A549 (cell line): ENCODE results near the gene SCO2. TPM values are rescaled to one million over a fixed set of nuclear protein-coding genes. Genes with fewer than 3 reads are reported as not detected.
"Not testable (repeated sequence)": the region's sequence is repeated elsewhere in the genome, so short reads cannot be mapped to it uniquely, and the experiment has no call there.

Experiments
- ATAC-seq, 2 experiments: fragments of 200-7000 bp in 1 of 2; fragments of >200 bp in 1 of 2; cut with Nextera tagmentation in 1 of 2; cut with Tn5 transposase in 1 of 2; 3 replicates each; pipeline versions ENCODE4 v1.8.0 to v1.9.1; 2018 to 2020; ENCODE audit warnings: mild to moderate bottlenecking in 1 of 2, moderate library complexity in 1 of 2
- CTCF ChIA-PET: fragments of 300-600 bp; sonication (Branson Sonifier 250); formaldehyde crosslinking; extraction: SDS; loops from one replicate; lab custom pipeline; 2021; ENCODE audit warnings: antibody characterized with exemption, inconsistent platforms; lab: Yijun Ruan, JAX
- POLR2A ChIA-PET: fragments of 350-600 bp; formaldehyde crosslinking; extraction: SDS; loops from one replicate; lab custom pipeline; 2021; ENCODE audit warnings: antibody characterized with exemption, inconsistent platforms; lab: Yijun Ruan, JAX
- DNase-seq, 2 experiments: peaks; one replicate each; pipeline versions ENCODE4 v3.0.0 to v3.0.0-alpha.2; 2011 to 2016; ENCODE audit warnings: low read depth in 1 of 2, low spot score in 1 of 2
- FAIRE-seq: peaks from 2 replicates; lab custom pipeline; 2011; peaks lifted over from hg19 to GRCh38; lab: Jason Lieb, UNC
- H3K27ac ChIP-seq, 2 experiments: fragments of >200 bp; sonication (Bioruptor Twin); formaldehyde crosslinking; 3 replicates each; pipeline ENCODE4 v1.5.1; 2016 to 2017
- H3K4me1 ChIP-seq: fragments of >200 bp; sonication (Bioruptor Twin); formaldehyde crosslinking; 3 replicates; pipeline ENCODE4 v1.6.1; 2016
- H3K4me2 ChIP-seq: fragments of >200 bp; sonication (Bioruptor Twin); formaldehyde crosslinking; 3 replicates; pipeline ENCODE4 v1.6.1; 2016
- H3K4me3 ChIP-seq: fragments of >200 bp; sonication (Bioruptor Twin); formaldehyde crosslinking; 3 replicates; pipeline ENCODE4 v1.5.1; 2016
- H3K9me3 ChIP-seq: fragments of >200 bp; sonication (Bioruptor Twin); formaldehyde crosslinking; 3 replicates; pipeline ENCODE4 v1.6.1; 2016
- CBX2 ChIP-seq: fragments of 200-600 bp; sonication (generic); IDR thresholded peaks from 2 replicates; pipeline ENCODE4 v1.6.1; 2016; ENCODE audit warnings: low read depth, mild to moderate bottlenecking, borderline replicate concordance
- ESRRA ChIP-seq: fragments of 150-350 bp; IDR thresholded peaks from 2 replicates; pipeline ENCODE4 v1.6.1; 2014; ENCODE audit warnings: mild to moderate bottlenecking, low read length, borderline replicate concordance
- FOSB ChIP-seq: fragments of 250-450 bp; sonication (Bioruptor Pico); IDR thresholded peaks from 2 replicates; pipeline ENCODE4 v1.5.0; 2020; ENCODE audit warnings: mild to moderate bottlenecking, moderate library complexity
- FOXS1 ChIP-seq: fragments of 250-450 bp; sonication (Bioruptor Pico); IDR thresholded peaks from 2 replicates; pipeline ENCODE4 v1.5.0; 2020; ENCODE audit warnings: mild to moderate bottlenecking, moderate library complexity
- HEYL ChIP-seq: fragments of 250-450 bp; sonication (Bioruptor Pico); IDR thresholded peaks from 2 replicates; pipeline ENCODE4 v1.8.0; 2021; ENCODE audit warnings: mild to moderate bottlenecking, moderate library complexity
- HOXB13 ChIP-seq: fragments of 250-450 bp; sonication (Bioruptor Pico); IDR thresholded peaks from 2 replicates; pipeline ENCODE4 v1.5.0; 2020; ENCODE audit warnings: low read depth, mild to moderate bottlenecking, moderate library complexity
- JUN ChIP-seq, 2 experiments: fragments of >200 bp; sonication (Bioruptor Twin); formaldehyde crosslinking; IDR thresholded peaks; 2 replicates in 1 of 2; 3 replicates in 1 of 2; pipeline ENCODE4 v1.6.1; 2016 to 2017
- JUNB ChIP-seq: fragments of >200 bp; sonication (Bioruptor Twin); formaldehyde crosslinking; IDR thresholded peaks from 2 replicates; pipeline ENCODE4 v1.6.1; 2016
- PHF8 ChIP-seq: fragments of 200-600 bp; sonication (generic); IDR thresholded peaks from 2 replicates; pipeline ENCODE4 v1.6.1; 2016; ENCODE audit warnings: low read depth, mild to moderate bottlenecking, antibody characterized with exemption, moderate library complexity, borderline replicate concordance
- POLR2A ChIP-seq: IDR thresholded peaks from 2 replicates; pipeline ENCODE4 v1.6.1; 2012; ENCODE audit warnings: mild to moderate bottlenecking, low read length
- RNF2 ChIP-seq: fragments of 200-600 bp; sonication (generic); IDR thresholded peaks from 2 replicates; pipeline ENCODE4 v1.6.1; 2016; ENCODE audit warnings: low read depth, mild to moderate bottlenecking, antibody characterized with exemption, moderate library complexity, borderline replicate concordance
- WGBS: methylation state at CpG from one replicate; pipeline ENCODE4 v1.1.6; 2017; ENCODE audit errors: missing lambda C conversion rate; 5-methylcytosine and 5-hydroxymethylcytosine counted together
- polyA plus RNA-seq, 4 experiments: library from polyadenylated mRNA; depleted of rRNA in 3 of 4; stranded (reverse); fragments of >200 nt; fragmentation: RNase III in 1 of 4; extraction: RNeasy Plus Mini Kit Qiagen cat#74134 plus additional on column Dnase treatment in 1 of 4; gene quantifications; 2 replicates in 3 of 4; 3 replicates in 1 of 4; pipeline ENCODE4 v1.2.3, GENCODE V29; 2011 to 2017
- TF ChIP-seq, protein P1 (sequence below): fragments of 250-450 bp; sonication (Bioruptor Pico); IDR thresholded peaks from 2 replicates; pipeline ENCODE4 v1.5.0; 2021; ENCODE audit warnings: mild to moderate bottlenecking, moderate library complexity, borderline replicate concordance
- TF ChIP-seq, protein P2 (sequence below): fragments of 450-650 bp; IDR thresholded peaks from 2 replicates; pipeline ENCODE4 v1.6.1; 2014; ENCODE audit warnings: antibody characterized with exemption
- TF ChIP-seq, protein P3 (sequence below): IDR thresholded peaks from 2 replicates; pipeline ENCODE4 v1.6.1; 2012
- TF ChIP-seq, protein P4 (sequence below): IDR thresholded peaks from 2 replicates; pipeline ENCODE4 v1.6.1; 2012; ENCODE audit warnings: low read depth, borderline replicate concordance

Gene SCO2
- polyA plus RNA-seq, 2 of the 4 experiments (the other 2 are of a cell fraction), result 0.37 to 1.7 TPM

DNA sequence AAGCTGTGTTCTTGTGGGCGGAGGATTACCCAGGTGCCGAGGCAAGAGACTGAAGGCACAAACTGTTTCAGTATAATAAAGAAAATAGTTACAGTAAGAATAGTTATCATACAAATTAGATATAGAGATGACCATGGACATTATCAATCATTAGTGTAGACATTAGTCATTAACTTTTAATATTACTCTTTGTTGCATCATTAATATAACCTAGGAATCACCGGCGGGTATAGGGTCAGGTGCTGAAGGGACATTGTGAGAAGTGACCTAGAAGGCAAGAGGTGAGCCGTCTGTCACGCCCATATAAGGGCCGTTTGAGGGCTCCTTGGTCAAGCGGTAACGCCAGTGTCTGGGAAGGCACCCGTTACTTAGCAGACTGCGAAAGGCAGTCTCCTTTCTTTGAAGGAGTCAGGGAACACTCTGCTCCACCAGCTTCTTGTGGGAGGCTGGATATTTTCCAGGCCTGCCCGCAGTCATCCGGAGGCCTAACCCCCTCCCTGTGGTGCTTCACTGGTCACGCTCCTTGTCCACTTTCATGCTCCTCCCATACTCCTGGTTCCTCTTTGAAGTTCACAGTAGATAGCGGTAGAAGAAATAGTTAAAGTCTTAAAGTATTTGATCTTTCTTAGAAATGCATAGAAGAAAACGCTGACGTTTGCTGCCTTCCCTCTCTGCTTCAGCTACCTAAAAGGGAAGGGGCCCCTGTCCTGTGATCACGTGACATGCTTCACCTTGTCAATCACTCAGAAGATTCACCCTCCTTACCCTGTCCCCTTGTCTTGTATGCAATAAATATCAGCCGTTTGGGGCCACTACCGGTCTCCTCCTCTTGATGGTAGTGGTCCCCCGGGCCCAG, 8.7 kb upstream of the SCO2 start:
- H3K4me2 ChIP-seq, H3K9me3 ChIP-seq, ATAC-seq, H3K4me3 ChIP-seq, FAIRE-seq, DNase-seq, POLR2A ChIA-PET: not testable (repeated sequence)
- 89% methylated on average over 21 of the region's 21 CpGs for WGBS
- H3K27ac ChIP-seq, result peak overlapping the region; percentile 31 to 98; a peak in 5 of 6 replicates
- CTCF ChIA-PET, result interaction anchor here (1.0 to 1.7 kb wide), 2 partner anchors 8 to 15 kb away, joined by 3 read pairs; no protein-coding TSS in a partner anchor
- H3K4me1 ChIP-seq, result peaks cover 32% of the 10 kb centered on the region

DNA sequence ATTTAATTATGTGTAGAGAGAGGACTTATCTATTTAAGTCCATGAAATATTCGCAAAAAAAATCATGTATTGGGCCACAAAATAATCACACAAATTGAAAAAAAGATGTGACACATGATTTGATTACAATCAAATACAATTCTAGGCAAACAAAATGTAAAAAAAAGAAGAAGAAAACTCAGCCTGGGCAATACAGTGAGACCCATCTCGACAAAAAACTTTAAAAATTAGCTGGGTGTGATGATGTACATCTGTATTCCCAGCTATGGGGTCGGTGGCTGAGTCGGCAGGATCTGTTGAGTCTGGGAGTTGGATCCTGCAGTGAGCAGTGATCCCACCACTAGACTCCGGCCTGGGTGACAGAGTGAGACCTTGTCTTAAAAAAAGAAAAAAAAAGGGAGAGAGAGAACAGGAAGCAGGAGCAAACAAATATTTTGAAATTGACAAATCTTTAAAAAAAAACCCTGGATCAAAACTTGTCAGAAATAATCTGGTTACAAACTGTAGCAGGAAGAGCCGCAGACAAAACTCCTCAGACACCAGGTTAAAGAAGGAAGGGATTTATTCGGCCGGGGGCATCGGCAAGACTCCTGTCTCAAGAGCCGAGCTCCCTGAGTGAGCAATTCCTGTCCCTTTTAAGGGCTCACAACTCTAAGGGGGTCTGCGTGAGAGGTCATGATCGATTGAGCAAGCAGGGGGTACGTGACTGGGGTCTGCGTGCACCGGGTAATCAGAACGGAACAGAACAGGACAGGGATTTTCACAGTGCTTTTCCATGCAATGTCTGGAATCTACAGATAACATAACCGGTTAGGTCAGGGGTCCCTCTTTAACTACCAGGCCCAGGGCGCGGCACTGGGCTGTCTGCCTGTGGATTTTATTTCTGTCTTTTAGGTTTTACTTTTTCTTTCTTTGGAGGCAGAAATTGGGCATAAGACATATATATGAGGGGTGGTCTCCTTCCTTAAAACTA, 7.7 kb upstream of the SCO2 start:
- Histone ChIP-seq H3K4me3 (peak overlapping the region; percentile 64; the same call in 1 of the 3 replicates), H3K4me2 (peak overlapping the region; percentile 92), H3K27ac (peak overlapping the region; percentile 95 to 98), H3K9me3 (no peaks in the 10 kb centered on the region), H3K4me1 (peaks cover 23% of the 10 kb centered on the region)
- CTCF ChIA-PET, result interaction anchor here (0.7 to 1.8 kb wide), 3 partner anchors 14 to 280 kb away, joined by 3 to 7 read pairs (median 4); no protein-coding TSS in a partner anchor
- no peak for ATAC-seq
- POLR2A ChIA-PET, result interaction anchor here (1.3 kb wide), 1 partner anchor 9 kb away, joined by 3 read pairs; no protein-coding TSS in a partner anchor
- no peak for DNase-seq
- TF ChIP-seq, protein P1, sequence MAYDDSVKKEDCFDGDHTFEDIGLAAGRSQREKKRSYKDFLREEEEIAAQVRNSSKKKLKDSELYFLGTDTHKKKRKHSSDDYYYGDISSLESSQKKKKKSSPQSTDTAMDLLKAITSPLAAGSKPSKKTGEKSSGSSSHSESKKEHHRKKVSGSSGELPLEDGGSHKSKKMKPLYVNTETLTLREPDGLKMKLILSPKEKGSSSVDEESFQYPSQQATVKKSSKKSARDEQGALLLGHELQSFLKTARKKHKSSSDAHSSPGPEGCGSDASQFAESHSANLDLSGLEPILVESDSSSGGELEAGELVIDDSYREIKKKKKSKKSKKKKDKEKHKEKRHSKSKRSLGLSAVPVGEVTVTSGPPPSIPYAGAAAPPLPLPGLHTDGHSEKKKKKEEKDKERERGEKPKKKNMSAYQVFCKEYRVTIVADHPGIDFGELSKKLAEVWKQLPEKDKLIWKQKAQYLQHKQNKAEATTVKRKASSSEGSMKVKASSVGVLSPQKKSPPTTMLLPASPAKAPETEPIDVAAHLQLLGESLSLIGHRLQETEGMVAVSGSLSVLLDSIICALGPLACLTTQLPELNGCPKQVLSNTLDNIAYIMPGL (CRISPR knock-in tag), result no peak
- no peak for TF ChIP-seq CBX2
- no peak for TF ChIP-seq HEYL (CRISPR knock-in tag)
- TF ChIP-seq JUN (IDR thresholded peaks at IDR 0.05), result no peak
- 86% methylated on average over 19 of the region's 19 CpGs for WGBS
- FAIRE-seq, result no peak

DNA sequence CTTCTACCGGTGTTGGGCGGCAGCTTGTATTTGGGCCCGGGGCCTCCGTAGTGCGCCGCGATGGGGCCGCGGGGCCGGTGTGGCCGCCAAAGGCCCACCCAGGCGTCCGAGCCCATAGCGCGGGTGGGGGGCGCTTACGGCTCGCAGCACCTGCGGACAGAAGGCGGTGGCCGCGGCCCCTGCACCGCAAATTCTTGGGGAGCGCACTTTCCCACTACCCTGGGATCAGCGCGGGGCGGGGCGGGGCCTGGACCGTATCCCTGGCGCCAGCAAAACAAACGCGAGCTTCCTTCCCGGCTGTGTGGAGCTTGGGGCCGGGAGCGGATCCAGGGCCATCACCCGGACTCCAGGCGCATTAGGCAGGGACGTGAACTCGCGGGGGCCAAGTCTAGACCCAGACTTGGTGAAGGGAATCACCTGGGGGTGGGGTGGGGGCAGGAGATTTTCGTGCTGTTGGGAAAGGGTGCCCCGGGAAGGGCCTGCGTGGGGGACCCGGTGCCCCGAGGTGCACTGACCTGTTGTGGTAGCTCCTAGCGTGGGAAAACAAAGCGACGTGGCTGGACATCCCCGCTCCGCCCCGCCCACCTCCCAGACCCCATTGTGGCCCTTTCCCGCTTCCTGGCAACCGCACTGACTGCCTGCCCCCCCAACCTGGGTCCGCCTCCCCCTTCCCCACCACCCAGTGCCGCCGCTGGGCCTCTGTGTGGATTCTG, 6.7 kb upstream of the SCO2 start:
- H3K4me2 ChIP-seq, result peak overlapping the region; percentile 92
- no peak for FAIRE-seq
- H3K4me3 ChIP-seq, result peak overlapping the region; percentile 64
- DNase-seq, result peak in 1 of 2 experiments; percentile 65
- peaks cover 26% of the 10 kb centered on the region for H3K4me1 ChIP-seq
- peak; percentile 49 to 68 for ATAC-seq
- H3K27ac ChIP-seq, result peak overlapping the region; percentile 95 to 98
- WGBS, result 3% methylated on average over 20 of the region's 56 CpGs
- CTCF ChIA-PET, result interaction anchor here (0.8 to 1.8 kb wide), 2 partner anchors 13 to 89 kb away, joined by 3 to 7 read pairs; partner anchors contain the start of gene KLHDC7B
- POLR2A ChIA-PET, result interaction anchor here (0.6 to 1.3 kb wide), 5 partner anchors 9 to 50 kb away, joined by 3 to 5 read pairs (median 3); partner anchors contain the start of gene SYCE3
- TF ChIP-seq, protein P2, sequence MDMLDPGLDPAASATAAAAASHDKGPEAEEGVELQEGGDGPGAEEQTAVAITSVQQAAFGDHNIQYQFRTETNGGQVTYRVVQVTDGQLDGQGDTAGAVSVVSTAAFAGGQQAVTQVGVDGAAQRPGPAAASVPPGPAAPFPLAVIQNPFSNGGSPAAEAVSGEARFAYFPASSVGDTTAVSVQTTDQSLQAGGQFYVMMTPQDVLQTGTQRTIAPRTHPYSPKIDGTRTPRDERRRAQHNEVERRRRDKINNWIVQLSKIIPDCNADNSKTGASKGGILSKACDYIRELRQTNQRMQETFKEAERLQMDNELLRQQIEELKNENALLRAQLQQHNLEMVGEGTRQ, result no peak
- TF ChIP-seq POLR2A (peak; percentile 25), FOSB (CRISPR knock-in tag) (no peak)
- H3K9me3 ChIP-seq, result no peaks in the 10 kb centered on the region

DNA sequence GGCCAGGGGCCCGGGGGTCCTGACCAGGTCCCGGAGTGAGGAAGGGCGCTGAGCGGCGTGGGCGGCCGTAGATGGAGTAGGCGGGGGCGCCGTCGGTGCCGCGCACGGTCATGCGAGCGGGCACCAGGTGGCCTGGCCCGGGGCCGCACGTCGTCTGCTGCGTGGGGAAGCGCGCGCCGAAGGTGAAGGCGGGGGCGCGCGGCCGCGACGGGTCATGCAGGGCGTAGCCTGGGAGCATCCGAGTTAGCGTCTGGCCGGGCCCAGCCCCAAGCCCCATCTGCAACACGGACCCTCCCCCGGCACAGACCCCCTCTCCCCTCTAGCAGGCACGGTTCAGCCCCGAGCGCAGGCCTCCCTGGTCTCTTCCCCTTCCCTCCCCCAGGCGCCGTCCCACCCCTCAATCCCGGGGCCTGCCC, 6.2 kb upstream of the SCO2 start:
- TF ChIP-seq JUNB (no peak), ESRRA (no peak), RNF2 (no peak), FOXS1 (CRISPR knock-in tag) (no peak), PHF8 (no peak), HOXB13 (CRISPR knock-in tag) (no peak)
- TF ChIP-seq, protein P3, sequence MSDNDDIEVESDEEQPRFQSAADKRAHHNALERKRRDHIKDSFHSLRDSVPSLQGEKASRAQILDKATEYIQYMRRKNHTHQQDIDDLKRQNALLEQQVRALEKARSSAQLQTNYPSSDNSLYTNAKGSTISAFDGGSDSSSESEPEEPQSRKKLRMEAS, result peak; percentile 47
- TF ChIP-seq, protein P4, sequence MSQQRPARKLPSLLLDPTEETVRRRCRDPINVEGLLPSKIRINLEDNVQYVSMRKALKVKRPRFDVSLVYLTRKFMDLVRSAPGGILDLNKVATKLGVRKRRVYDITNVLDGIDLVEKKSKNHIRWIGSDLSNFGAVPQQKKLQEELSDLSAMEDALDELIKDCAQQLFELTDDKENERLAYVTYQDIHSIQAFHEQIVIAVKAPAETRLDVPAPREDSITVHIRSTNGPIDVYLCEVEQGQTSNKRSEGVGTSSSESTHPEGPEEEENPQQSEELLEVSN, result no peak
- Histone ChIP-seq H3K4me3 (peak overlapping the region; percentile 64), H3K27ac (peak overlapping the region; percentile 95 to 98), H3K9me3 (no peaks in the 10 kb centered on the region), H3K4me2 (peak overlapping the region; percentile 92), H3K4me1 (peaks cover 29% of the 10 kb centered on the region)
- no CpG with 5 or more reads among the region's 44 CpGs for WGBS
- CTCF ChIA-PET, result interaction anchor here (0.8 to 1.8 kb wide), 2 partner anchors 14 to 89 kb away, joined by 3 to 7 read pairs; partner anchors contain the start of gene KLHDC7B
- FAIRE-seq (no peak), ATAC-seq (peak; percentile 42 to 49), DNase-seq (peak in 1 of 2 experiments; percentile 75)
- POLR2A ChIA-PET, result interaction anchor here (0.6 to 1.3 kb wide), 5 partner anchors 9 to 51 kb away, joined by 3 to 5 read pairs (median 3); partner anchors contain the start of gene SYCE3
